ENCODE measurements around the gene FOXJ1. TPM values are rescaled to one million over a fixed set of nuclear protein-coding genes. Genes with fewer than 3 reads are reported as not detected.

FOXJ1 gene
- total and polyA plus RNA-seq, 2 of the 8 experiments (the other 6 are each of a cell fraction or from before 2014, with no cell fraction given): 4.7 to 5.4 TPM

DNA sequence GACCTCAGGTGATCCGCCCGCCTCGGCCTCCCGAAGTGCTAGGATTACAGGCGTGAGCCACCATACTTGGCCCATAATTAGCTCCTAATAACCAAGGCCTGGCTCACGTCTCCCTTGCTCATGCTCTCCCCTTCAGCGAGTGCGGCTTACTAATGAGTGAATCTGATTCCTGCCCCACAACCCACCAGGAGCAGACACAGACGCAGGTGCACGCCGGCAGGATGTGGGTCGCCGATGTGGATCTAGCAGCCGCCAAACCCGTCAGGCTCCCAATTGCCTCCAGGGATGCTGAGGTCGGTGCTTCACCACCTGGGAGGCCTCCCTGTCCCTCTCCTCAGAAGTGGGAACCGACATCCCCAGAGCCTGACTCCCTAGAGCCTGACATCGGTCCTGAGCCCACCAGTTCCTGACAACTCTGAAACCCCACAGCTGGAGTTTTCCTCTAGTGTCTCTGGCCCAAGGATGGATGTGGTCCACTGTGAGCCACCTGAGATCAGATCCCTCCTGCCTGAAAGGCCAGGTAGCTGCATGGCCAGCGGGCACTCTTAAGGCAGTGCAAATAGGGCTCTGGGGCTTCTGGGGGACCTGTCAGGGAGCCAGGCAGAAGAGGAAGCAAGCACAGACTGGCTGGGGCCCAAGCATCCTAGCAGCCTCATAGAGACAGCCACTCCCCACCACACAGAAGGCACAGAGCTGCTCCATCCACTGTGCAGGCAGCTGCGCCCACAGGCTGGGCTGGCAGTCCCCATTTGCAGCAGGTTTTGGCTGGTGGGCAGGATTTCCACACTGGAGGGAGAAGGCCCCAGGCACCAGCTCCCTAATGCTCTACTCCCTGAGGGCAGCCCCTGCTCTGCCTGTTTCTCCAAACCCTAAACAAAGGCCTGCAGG is 48.3 kb downstream of the FOXJ1 start:
- no peak overlapping the region for H3K23ac ChIP-seq (ENCODE audit: insufficient read length)
- peaks cover under 1% of the 10 kb centered on the region; the same call in 1 of the 2 replicates for H3K79me1 ChIP-seq (ENCODE audit: low read depth, low read length)
- H2BK120ac ChIP-seq (replicated peaks; ENCODE audit: low read depth, low read length): no peak overlapping the region
- H2AFZ ChIP-seq (ENCODE audit: low read length): no peak overlapping the region
- H3K4me1 ChIP-seq (replicated peaks in 1 of 4; ENCODE audit: control insufficient read depth in 3 of 4, insufficient read depth in 4 of 4, low read length in 3 of 4): no peaks in the 10 kb centered on the region
- no peak overlapping the region for H4K5ac ChIP-seq (ENCODE audit: insufficient read length, low read depth, low read length)
- no peaks in the 10 kb centered on the region for H3K9me3 ChIP-seq (ENCODE audit: insufficient read depth in 2 of 2, low read depth in 1 of 2, low read length in 1 of 2)
- no peaks in the 10 kb centered on the region for H3K27me3 ChIP-seq (replicated peaks in 1 of 4; ENCODE audit: control insufficient read depth in 3 of 4, extremely low read depth in 1 of 4, insufficient read depth in 3 of 4, low read length in 3 of 4)
- no peaks in the 10 kb centered on the region for H3K23me2 ChIP-seq (ENCODE audit: low read depth, low read length)
- no peaks in the 10 kb centered on the region for H3K79me2 ChIP-seq (ENCODE audit: control insufficient read depth in 1 of 2, insufficient read depth in 2 of 2, low read length in 2 of 2)
- H4K8ac ChIP-seq (ENCODE audit: extremely low read depth, insufficient read depth, low read length): no peak overlapping the region
- H3K36me3 ChIP-seq (ENCODE audit: control insufficient read depth in 2 of 4, insufficient read depth in 4 of 4, low read length in 3 of 4): peaks cover 27 to 67% (median 40%) of the 10 kb centered on the region in 4 experiments; a peak in 7 of 8 replicates
- no peak overlapping the region; the same call in 1 of the 2 replicates for H2BK5ac ChIP-seq (ENCODE audit: low read depth, low read length)
- 96% methylated on average over 19 of the region's 20 CpGs; no CpG with 5 or more reads in 1 of the 2 experiments for WGBS, 2 experiments (ENCODE audit: extremely low coverage in 1 of 2, insufficient coverage in 1 of 2, insufficient read length in 1 of 2, insufficient replicate concordance in 2 of 2, low coverage in 1 of 2, low lambda C conversion rate in 2 of 2, missing lambda C conversion rate in 1 of 2)
- H2BK20ac ChIP-seq (ENCODE audit: low read length): no peak overlapping the region
- no peak overlapping the region for H2BK12ac ChIP-seq (ENCODE audit: low read depth, low read length)
- H3K4me2 ChIP-seq (ENCODE audit: insufficient read depth in 1 of 2, low read depth in 2 of 2, low read length in 2 of 2): no peak overlapping the region
- no peak overlapping the region for H2BK15ac ChIP-seq (ENCODE audit: low read length)
- H3K9ac ChIP-seq (replicated peaks in 1 of 4; ENCODE audit: extremely low read depth in 1 of 4, low read depth in 3 of 4, low read length in 3 of 4): no peak overlapping the region
- H3K14ac ChIP-seq (ENCODE audit: insufficient read length): no peak overlapping the region
- H3K27ac ChIP-seq (ENCODE audit: low read depth, low read length): no peak overlapping the region
- H4K91ac ChIP-seq (replicated peaks; ENCODE audit: insufficient read length, low read length): no peak overlapping the region
- no peak for DNase-seq (ENCODE audit: low read depth in 1 of 2, low spot score in 2 of 2)
- H3K4me3 ChIP-seq (ENCODE audit: extremely low read depth in 1 of 4, insufficient read depth in 2 of 4, low read depth in 3 of 4, low read length in 4 of 4): no peak overlapping the region
- no peak overlapping the region for H2AK5ac ChIP-seq (ENCODE audit: low read depth, low read length)
- POLR2A ChIA-PET (ENCODE audit: partially characterized antibody): interaction anchor here (0.6 to 2.2 kb wide), 4 partner anchors 10 to 172 kb away, joined by 3 to 19 read pairs (median 4); partner anchors contain the start of genes EXOC7 and GALR2
- no peak overlapping the region for H3K18ac ChIP-seq (ENCODE audit: extremely low read depth, low read length)
- no peak overlapping the region for H3K4ac ChIP-seq (replicated peaks; ENCODE audit: insufficient read length, low read depth, low read length)
- CTCF ChIA-PET (ENCODE audit: partially characterized antibody): interaction anchor here (0.7 to 2.8 kb wide), 9 partner anchors 9 to 245 kb away, joined by 3 to 11 read pairs (median 5); partner anchors contain the start of genes EXOC7 and ZACN
- peaks cover 0 to 10% of the 10 kb centered on the region in 2 experiments for H4K20me1 ChIP-seq (replicated peaks in 1 of 2; ENCODE audit: control insufficient read depth in 1 of 2, insufficient read depth in 2 of 2, low read length in 2 of 2)
- H3K56ac ChIP-seq (replicated peaks; ENCODE audit: insufficient read length, low read depth, low read length): no peak overlapping the region
- no peak for FAIRE-seq

All from H1 (cell line).